Glutamatergic neuron (in vitro differentiated cells): ENCODE measurements around the gene WDR70. TPM values are rescaled to one million over a fixed set of nuclear protein-coding genes. Genes with fewer than 3 reads are reported as not detected.

Experiments
- DNase-seq: peaks from one replicate; pipeline ENCODE4 v3.0.0; 2022
- H3K27ac Mint-ChIP-seq: one replicate; pipeline ENCODE4 v1.8.0; 2020; ENCODE audit warnings: mild to moderate bottlenecking, mixed read lengths, inconsistent platforms; ENCODE audit not compliant: unreplicated experiment
- H3K27me3 Mint-ChIP-seq: one replicate; pipeline ENCODE4 v1.8.0; 2020; ENCODE audit warnings: mild to moderate bottlenecking, moderate library complexity, mixed read lengths, inconsistent platforms; ENCODE audit not compliant: unreplicated experiment
- H3K36me3 Mint-ChIP-seq: one replicate; pipeline ENCODE4 v1.8.0; 2020; ENCODE audit warnings: mild to moderate bottlenecking, mixed read lengths, inconsistent platforms; ENCODE audit not compliant: unreplicated experiment
- H3K4me1 Mint-ChIP-seq: one replicate; pipeline ENCODE4 v1.8.0; 2020; ENCODE audit warnings: mild to moderate bottlenecking, low read depth, mixed read lengths, inconsistent platforms; ENCODE audit not compliant: unreplicated experiment
- H3K4me3 Mint-ChIP-seq: one replicate; pipeline ENCODE4 v1.8.0; 2020; ENCODE audit warnings: mild to moderate bottlenecking, mixed read lengths, inconsistent platforms; ENCODE audit not compliant: unreplicated experiment
- H3K9me3 Mint-ChIP-seq: one replicate; pipeline ENCODE4 v1.8.0; 2020; ENCODE audit warnings: mild to moderate bottlenecking, moderate library complexity, mixed read lengths, inconsistent platforms; ENCODE audit not compliant: unreplicated experiment
- total RNA-seq: library from RNA; stranded (reverse); fragmentation: NEBNext Ultra II Directional; extraction: Animal tissue kit (Norgen Biotek cat#: 25700); gene quantifications from one replicate; pipeline ENCODE4 v1.2.1, GENCODE V29; 2021; ENCODE audit not compliant: unreplicated experiment
- TF ChIP-seq, protein P1 (sequence below): fragments of 200-600 bp; sonication (generic); IDR thresholded peaks from one replicate; pipeline ENCODE4 v1.5.0; 2021; ENCODE audit not compliant: partially characterized antibody, unreplicated experiment

Gene WDR70
- total RNA-seq, 1 donor from 2014 or later = 38.1 TPM

DNA sequence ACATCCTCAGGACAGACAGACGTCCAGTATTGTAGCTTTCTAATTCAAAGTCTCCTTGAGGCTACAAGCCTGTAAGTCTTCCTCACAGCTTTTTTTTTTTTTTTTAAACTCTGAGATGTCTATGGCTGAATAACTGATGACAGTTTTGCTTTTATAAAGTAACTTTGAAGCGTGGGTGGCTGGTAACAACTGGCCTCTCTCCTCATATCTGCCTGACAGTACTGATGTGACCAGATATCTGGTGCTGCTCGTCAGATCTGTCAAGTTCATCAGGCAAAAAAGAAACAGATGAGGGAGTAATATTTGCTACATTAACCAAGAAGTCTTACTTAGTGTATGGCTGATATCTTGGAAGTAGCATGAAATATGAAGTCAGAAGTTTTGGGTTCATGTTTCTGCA is 388.1 kb downstream of the WDR70 start:
- H3K27ac Mint-ChIP-seq = no peak overlapping the region
- no peaks in the 10 kb centered on the region for H3K36me3 Mint-ChIP-seq
- DNase-seq = no peak
- H3K27me3 Mint-ChIP-seq = no peaks in the 10 kb centered on the region
- TF ChIP-seq, protein P1, sequence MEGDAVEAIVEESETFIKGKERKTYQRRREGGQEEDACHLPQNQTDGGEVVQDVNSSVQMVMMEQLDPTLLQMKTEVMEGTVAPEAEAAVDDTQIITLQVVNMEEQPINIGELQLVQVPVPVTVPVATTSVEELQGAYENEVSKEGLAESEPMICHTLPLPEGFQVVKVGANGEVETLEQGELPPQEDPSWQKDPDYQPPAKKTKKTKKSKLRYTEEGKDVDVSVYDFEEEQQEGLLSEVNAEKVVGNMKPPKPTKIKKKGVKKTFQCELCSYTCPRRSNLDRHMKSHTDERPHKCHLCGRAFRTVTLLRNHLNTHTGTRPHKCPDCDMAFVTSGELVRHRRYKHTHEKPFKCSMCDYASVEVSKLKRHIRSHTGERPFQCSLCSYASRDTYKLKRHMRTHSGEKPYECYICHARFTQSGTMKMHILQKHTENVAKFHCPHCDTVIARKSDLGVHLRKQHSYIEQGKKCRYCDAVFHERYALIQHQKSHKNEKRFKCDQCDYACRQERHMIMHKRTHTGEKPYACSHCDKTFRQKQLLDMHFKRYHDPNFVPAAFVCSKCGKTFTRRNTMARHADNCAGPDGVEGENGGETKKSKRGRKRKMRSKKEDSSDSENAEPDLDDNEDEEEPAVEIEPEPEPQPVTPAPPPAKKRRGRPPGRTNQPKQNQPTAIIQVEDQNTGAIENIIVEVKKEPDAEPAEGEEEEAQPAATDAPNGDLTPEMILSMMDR = no peak
- H3K4me1 Mint-ChIP-seq = no peaks in the 10 kb centered on the region
- H3K4me3 Mint-ChIP-seq = no peak overlapping the region
- peaks cover 2% of the 10 kb centered on the region for H3K9me3 Mint-ChIP-seq

DNA sequence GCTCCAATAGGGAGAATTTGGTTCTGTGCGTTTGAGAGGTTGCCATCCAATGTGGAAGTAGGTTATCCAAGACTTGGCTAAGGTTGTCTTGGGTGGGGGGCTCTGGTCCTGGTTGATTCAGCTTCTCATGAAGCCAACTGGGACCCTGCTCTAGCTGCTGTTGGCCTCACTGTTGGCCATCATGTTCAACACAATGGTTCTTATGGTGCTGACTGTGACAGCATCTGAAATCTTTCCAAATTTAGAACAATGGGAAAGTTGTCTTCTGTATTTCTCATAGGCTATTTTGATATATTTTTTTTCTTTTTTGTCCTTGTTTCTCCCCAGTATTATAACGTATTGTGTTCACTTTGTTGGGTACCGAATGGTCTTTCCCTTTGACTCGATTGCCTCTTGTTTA is 388.8 kb downstream of the WDR70 start:
- Mint-ChIP-seq H3K4me1 (no peaks in the 10 kb centered on the region), H3K4me3 (no peak overlapping the region), H3K27me3 (no peaks in the 10 kb centered on the region), H3K9me3 (no peaks in the 10 kb centered on the region), H3K36me3 (no peaks in the 10 kb centered on the region), H3K27ac (no peak overlapping the region)
- TF ChIP-seq, protein P1 = no peak
- no peak for DNase-seq

DNA sequence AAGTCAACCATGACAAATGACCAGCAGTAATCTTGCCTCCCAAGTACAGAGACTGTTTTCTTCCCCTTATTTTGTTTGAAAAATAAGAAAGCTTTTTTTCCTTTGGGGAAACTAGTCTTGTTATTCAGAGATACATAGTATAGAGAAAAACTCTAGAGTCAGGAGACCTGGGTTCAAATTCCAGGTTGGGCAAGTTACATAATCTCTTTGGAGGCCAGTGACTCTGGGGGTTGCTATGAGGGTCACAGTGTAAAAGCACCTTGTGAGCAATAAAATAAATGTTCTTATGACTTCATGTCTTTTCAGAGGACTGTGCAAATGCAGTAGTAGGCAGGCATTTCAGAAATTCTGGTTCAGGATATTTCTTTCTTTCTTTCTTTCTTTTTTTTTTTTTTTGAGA is 389.3 kb downstream of the WDR70 start:
- no peak overlapping the region for H3K27ac Mint-ChIP-seq
- TF ChIP-seq, protein P1 = no peak
- no peaks in the 10 kb centered on the region for H3K27me3 Mint-ChIP-seq
- H3K36me3 Mint-ChIP-seq = no peaks in the 10 kb centered on the region
- no peak for DNase-seq
- no peak overlapping the region for H3K4me3 Mint-ChIP-seq
- H3K4me1 Mint-ChIP-seq = no peaks in the 10 kb centered on the region
- no peaks in the 10 kb centered on the region for H3K9me3 Mint-ChIP-seq

DNA sequence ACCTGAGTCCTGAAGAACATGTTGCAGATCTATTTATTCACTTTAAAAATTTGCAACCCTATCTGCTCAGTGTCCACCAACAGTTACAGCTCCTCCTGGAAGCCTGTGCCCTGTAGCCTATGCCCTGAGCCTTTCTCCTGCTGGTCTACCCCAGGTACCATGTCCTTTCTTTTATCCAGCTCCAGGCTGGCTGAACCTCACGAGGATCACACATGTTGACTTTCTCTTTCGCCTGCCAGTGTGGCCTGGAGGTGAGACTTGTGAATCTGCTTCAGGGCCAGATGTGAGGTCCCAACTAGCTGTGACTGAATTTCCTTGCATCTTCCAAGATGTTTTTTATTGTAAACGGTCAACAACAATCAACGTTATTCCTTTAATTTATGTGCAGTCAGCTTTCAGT is 390.0 kb downstream of the WDR70 start:
- no peak overlapping the region for H3K4me3 Mint-ChIP-seq
- H3K4me1 Mint-ChIP-seq = no peaks in the 10 kb centered on the region
- no peak overlapping the region for H3K27ac Mint-ChIP-seq
- DNase-seq = no peak
- no peaks in the 10 kb centered on the region for H3K36me3 Mint-ChIP-seq
- H3K9me3 Mint-ChIP-seq = peaks cover 1% of the 10 kb centered on the region
- TF ChIP-seq, protein P1 = no peak
- no peaks in the 10 kb centered on the region for H3K27me3 Mint-ChIP-seq

DNA sequence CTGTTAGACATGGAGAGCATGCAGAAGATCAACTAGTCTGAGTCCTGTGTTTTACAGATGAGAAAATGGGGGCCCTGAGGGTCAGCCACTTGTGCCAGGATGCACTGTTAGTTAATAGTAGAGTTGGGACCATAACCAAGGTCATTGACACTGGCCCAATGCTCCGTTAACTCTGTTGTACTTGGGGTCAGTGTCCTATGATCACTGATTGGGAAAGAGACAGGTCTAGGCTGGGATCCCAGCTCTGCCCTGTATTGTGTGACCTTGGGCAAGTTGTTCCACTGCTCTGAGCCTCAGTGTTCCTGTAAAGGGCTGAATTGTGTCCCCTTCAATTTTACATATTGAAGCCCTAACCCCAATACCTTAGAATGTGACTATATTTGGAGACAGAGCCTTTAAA is 390.7 kb downstream of the WDR70 start:
- Mint-ChIP-seq H3K4me3 (no peak overlapping the region), H3K36me3 (peaks cover under 1% of the 10 kb centered on the region), H3K4me1 (no peaks in the 10 kb centered on the region), H3K9me3 (peaks cover 2% of the 10 kb centered on the region), H3K27me3 (no peaks in the 10 kb centered on the region), H3K27ac (no peak overlapping the region)
- TF ChIP-seq, protein P1 = no peak
- no peak for DNase-seq
